Measurements from ENCODE around the gene NXN.
"Not testable (repeated sequence)": the region's sequence is repeated elsewhere in the genome, so short reads cannot be mapped to it uniquely, and the experiment has no call there.

The NXN gene

GRCh38 chr17:869086-869485 lies 110.5 kb downstream of the NXN start:
- Mint-ChIP-seq H3K27me3 (peaks cover 13% of the 10 kb centered on the region), H3K4me3 (no peak overlapping the region), H3K36me3 (no peaks in the 10 kb centered on the region), H3K9me3 (ENCODE audit: low read depth) (peaks cover 5% of the 10 kb centered on the region), H3K4me1 (ENCODE audit: low read depth) (peaks cover 7% of the 10 kb centered on the region), H3K27ac (no peak overlapping the region)

- H3K27ac Mint-ChIP-seq: no peak overlapping the region
- peaks cover 5% of the 10 kb centered on the region for H3K9me3 Mint-ChIP-seq (ENCODE audit: low read depth)
- peaks cover 7% of the 10 kb centered on the region for H3K4me1 Mint-ChIP-seq (ENCODE audit: low read depth)
- peaks cover 15% of the 10 kb centered on the region for H3K27me3 Mint-ChIP-seq
- H3K36me3 Mint-ChIP-seq: no peaks in the 10 kb centered on the region
- H3K4me3 Mint-ChIP-seq: no peak overlapping the region
Observed at GRCh38 chr17:867896-868489, 111.6 kb downstream of the NXN start.

- not testable (repeated sequence) for H3K4me1 Mint-ChIP-seq (ENCODE audit: low read depth); H3K36me3 Mint-ChIP-seq; H3K4me3 Mint-ChIP-seq; H3K9me3 Mint-ChIP-seq (ENCODE audit: low read depth); H3K27ac Mint-ChIP-seq
- peaks cover 19% of the 10 kb centered on the region for H3K27me3 Mint-ChIP-seq
Observed at GRCh38 chr17:867238-867637, 112.3 kb downstream of the NXN start.

GRCh38 chr17:866568-867103 lies 112.9 kb downstream of the NXN start:
- H3K4me3 Mint-ChIP-seq: no peak overlapping the region
- H3K9me3 Mint-ChIP-seq (ENCODE audit: low read depth): no peaks in the 10 kb centered on the region
- no peaks in the 10 kb centered on the region for H3K36me3 Mint-ChIP-seq
- peaks cover 19% of the 10 kb centered on the region for H3K27me3 Mint-ChIP-seq
- no peak overlapping the region for H3K27ac Mint-ChIP-seq
- no peaks in the 10 kb centered on the region for H3K4me1 Mint-ChIP-seq (ENCODE audit: low read depth)

- no peak overlapping the region for H3K27ac Mint-ChIP-seq
- H3K27me3 Mint-ChIP-seq: peaks cover 19% of the 10 kb centered on the region
- H3K36me3 Mint-ChIP-seq: no peaks in the 10 kb centered on the region
- no peak overlapping the region for H3K4me3 Mint-ChIP-seq
- no peaks in the 10 kb centered on the region for H3K4me1 Mint-ChIP-seq (ENCODE audit: low read depth)
- no peaks in the 10 kb centered on the region for H3K9me3 Mint-ChIP-seq (ENCODE audit: low read depth)
Observed at GRCh38 chr17:864315-864714, 115.3 kb downstream of the NXN start.

GRCh38 chr17:863880-864279 lies 115.7 kb downstream of the NXN start:
- H3K27me3 Mint-ChIP-seq: peaks cover 15% of the 10 kb centered on the region
- H3K4me1 Mint-ChIP-seq (ENCODE audit: low read depth): no peaks in the 10 kb centered on the region
- no peak overlapping the region for H3K4me3 Mint-ChIP-seq
- H3K9me3 Mint-ChIP-seq (ENCODE audit: low read depth): no peaks in the 10 kb centered on the region
- no peak overlapping the region for H3K27ac Mint-ChIP-seq
- H3K36me3 Mint-ChIP-seq: no peaks in the 10 kb centered on the region

GRCh38 chr17:862582-862981 lies 117.0 kb downstream of the NXN start:
- Mint-ChIP-seq H3K27ac (no peak overlapping the region), H3K9me3 (ENCODE audit: low read depth) (no peaks in the 10 kb centered on the region), H3K4me3 (no peak overlapping the region), H3K4me1 (ENCODE audit: low read depth) (no peaks in the 10 kb centered on the region), H3K27me3 (peaks cover 15% of the 10 kb centered on the region), H3K36me3 (no peaks in the 10 kb centered on the region)

- Mint-ChIP-seq H3K27me3 (peaks cover 15% of the 10 kb centered on the region), H3K4me3 (no peak overlapping the region)
Observed at GRCh38 chr17:861364-861763, 118.2 kb downstream of the NXN start.

GRCh38 chr17:860805-861204 lies 118.8 kb downstream of the NXN start:
- Mint-ChIP-seq H3K27me3 (peaks cover 15% of the 10 kb centered on the region), H3K4me3 (no peak overlapping the region), H3K27ac (no peak overlapping the region), H3K36me3 (no peaks in the 10 kb centered on the region), H3K4me1 (ENCODE audit: low read depth) (no peaks in the 10 kb centered on the region), H3K9me3 (ENCODE audit: low read depth) (no peaks in the 10 kb centered on the region)

More at GRCh38 chr17:861364-861763, 118.2 kb downstream of the NXN start:
- no peak overlapping the region for H3K27ac Mint-ChIP-seq
- no peaks in the 10 kb centered on the region for H3K9me3 Mint-ChIP-seq (ENCODE audit: low read depth)
- no peaks in the 10 kb centered on the region for H3K4me1 Mint-ChIP-seq (ENCODE audit: low read depth)
- no peaks in the 10 kb centered on the region for H3K36me3 Mint-ChIP-seq

- H3K36me3 Mint-ChIP-seq: no peaks in the 10 kb centered on the region
- H3K27me3 Mint-ChIP-seq: peaks cover 13% of the 10 kb centered on the region
- H3K9me3 Mint-ChIP-seq (ENCODE audit: low read depth): no peaks in the 10 kb centered on the region
- no peak overlapping the region for H3K4me3 Mint-ChIP-seq
- H3K4me1 Mint-ChIP-seq (ENCODE audit: low read depth): no peaks in the 10 kb centered on the region
- no peak overlapping the region for H3K27ac Mint-ChIP-seq
Observed at GRCh38 chr17:859824-860195, 119.8 kb downstream of the NXN start.

- H3K36me3 Mint-ChIP-seq: no peaks in the 10 kb centered on the region
- no peaks in the 10 kb centered on the region for H3K4me1 Mint-ChIP-seq (ENCODE audit: low read depth)
- no peak overlapping the region for H3K4me3 Mint-ChIP-seq
- H3K27ac Mint-ChIP-seq: no peak overlapping the region
- H3K9me3 Mint-ChIP-seq (ENCODE audit: low read depth): no peaks in the 10 kb centered on the region
- H3K27me3 Mint-ChIP-seq: peaks cover 8% of the 10 kb centered on the region
Observed at GRCh38 chr17:859061-859823, 120.3 kb downstream of the NXN start.

- H3K27me3 Mint-ChIP-seq: peaks cover 3% of the 10 kb centered on the region
- H3K9me3 Mint-ChIP-seq (ENCODE audit: low read depth): no peaks in the 10 kb centered on the region
- no peak overlapping the region for H3K4me3 Mint-ChIP-seq
- H3K27ac Mint-ChIP-seq: no peak overlapping the region
- no peaks in the 10 kb centered on the region for H3K4me1 Mint-ChIP-seq (ENCODE audit: low read depth)
- no peaks in the 10 kb centered on the region for H3K36me3 Mint-ChIP-seq
Observed at GRCh38 chr17:856149-856548, 123.4 kb downstream of the NXN start.

- Mint-ChIP-seq H3K36me3 (no peaks in the 10 kb centered on the region), H3K4me3 (no peak overlapping the region), H3K9me3 (ENCODE audit: low read depth) (no peaks in the 10 kb centered on the region), H3K27me3 (peaks cover 3% of the 10 kb centered on the region), H3K4me1 (ENCODE audit: low read depth) (no peaks in the 10 kb centered on the region), H3K27ac (no peak overlapping the region)
Observed at GRCh38 chr17:855569-855968, 124.0 kb downstream of the NXN start.

- H3K4me3 Mint-ChIP-seq; H3K9me3 Mint-ChIP-seq (ENCODE audit: low read depth); H3K4me1 Mint-ChIP-seq (ENCODE audit: low read depth); H3K36me3 Mint-ChIP-seq; H3K27ac Mint-ChIP-seq; H3K27me3 Mint-ChIP-seq: not testable (repeated sequence)
Observed at GRCh38 chr17:852850-853249, 126.7 kb downstream of the NXN start.

- no peak overlapping the region for H3K4me3 Mint-ChIP-seq
- peaks cover 8% of the 10 kb centered on the region for H3K27me3 Mint-ChIP-seq
- no peak overlapping the region for H3K27ac Mint-ChIP-seq
- H3K36me3 Mint-ChIP-seq: no peaks in the 10 kb centered on the region
- peaks cover under 1% of the 10 kb centered on the region for H3K4me1 Mint-ChIP-seq (ENCODE audit: low read depth)
- H3K9me3 Mint-ChIP-seq (ENCODE audit: low read depth): no peaks in the 10 kb centered on the region
Observed at GRCh38 chr17:852349-852748, 127.2 kb downstream of the NXN start.

- H3K27ac Mint-ChIP-seq: no peak overlapping the region
- H3K36me3 Mint-ChIP-seq: no peaks in the 10 kb centered on the region
- peaks cover 4% of the 10 kb centered on the region for H3K4me1 Mint-ChIP-seq (ENCODE audit: low read depth)
- no peak overlapping the region for H3K4me3 Mint-ChIP-seq
- H3K9me3 Mint-ChIP-seq (ENCODE audit: low read depth): no peaks in the 10 kb centered on the region
- peaks cover 12% of the 10 kb centered on the region for H3K27me3 Mint-ChIP-seq
Observed at GRCh38 chr17:851924-852323, 127.7 kb downstream of the NXN start.
